IMR-90 (cell line): Measurements from ENCODE around the gene BOD1L2.

Experiments
- BHLHE40 ChIP-seq: fragments of 150-350 bp; IDR thresholded peaks from 2 replicates; pipeline ENCODE4 v1.6.1; 2016; ENCODE audit warnings: mild to moderate bottlenecking, low read depth, low read length
- CEBPB ChIP-seq: IDR thresholded peaks from 2 replicates; pipeline ENCODE4 v1.6.1; 2012; ENCODE audit warnings: low read depth, low read length, improper control_type of control experiment
- CTCF ChIP-seq: conservative IDR thresholded peaks from 2 replicates; pipeline ENCODE4 v1.5.1; 2012; ENCODE audit warnings: mild to moderate bottlenecking, low read depth, low read length, improper control_type of control experiment
- ELK1 ChIP-seq: fragments of 150-350 bp; IDR thresholded peaks from 2 replicates; pipeline ENCODE4 v1.6.1; 2016; ENCODE audit warnings: low read depth, mild to moderate bottlenecking, low read length, moderate library complexity, borderline replicate concordance
- FOS ChIP-seq: fragments of 150-350 bp; IDR thresholded peaks from 2 replicates; pipeline ENCODE4 v1.6.1; 2016; ENCODE audit warnings: low read depth, low read length
- MAZ ChIP-seq: IDR thresholded peaks from 2 replicates; pipeline ENCODE4 v1.6.1; 2012; ENCODE audit warnings: low read depth, mild to moderate bottlenecking, low read length, improper control_type of control experiment, moderate library complexity, borderline replicate concordance
- MXI1 ChIP-seq: IDR thresholded peaks from 2 replicates; pipeline ENCODE4 v1.6.1; 2012; ENCODE audit warnings: low read depth, mild to moderate bottlenecking, low read length, moderate library complexity, borderline replicate concordance
- NFE2L2 ChIP-seq: fragments of 150-350 bp; IDR thresholded peaks from 2 replicates; pipeline ENCODE4 v1.6.1; 2016; ENCODE audit warnings: low read depth, mild to moderate bottlenecking, low read length
- POLR2A ChIP-seq: IDR thresholded peaks from 2 replicates; pipeline ENCODE4 v1.6.1; 2012; ENCODE audit warnings: mild to moderate bottlenecking, low read depth, low read length
- RFX5 ChIP-seq: IDR thresholded peaks from 2 replicates; pipeline ENCODE4 v1.8.0; 2012; ENCODE audit warnings: low read depth, mild to moderate bottlenecking, low read length, moderate library complexity
- SMC3 ChIP-seq: fragments of 150-350 bp; IDR thresholded peaks from 2 replicates; pipeline ENCODE4 v1.6.1; 2016; ENCODE audit warnings: low read depth, mild to moderate bottlenecking, antibody characterized with exemption, low read length, moderate library complexity
- USF2 ChIP-seq: fragments of 150-350 bp; IDR thresholded peaks from 2 replicates; pipeline ENCODE4 v1.6.1; 2017; ENCODE audit warnings: mild to moderate bottlenecking, antibody characterized with exemption, low read length, low read depth

- TF ChIP-seq CTCF (no peak), POLR2A (no peak), ELK1 (no peak), FOS (no peak), CEBPB (no peak), NFE2L2 (no peak), SMC3 (no peak), RFX5 (no peak), MAZ (no peak), BHLHE40 (no peak), USF2 (no peak), MXI1 (no peak)
These were observed 23.9 kb upstream of the BOD1L2 start for GRCh38 chr18:57122936-57123510.
